ENCODE results near the gene COP1. TPM values are rescaled to one million over a fixed set of nuclear protein-coding genes. Genes with fewer than 3 reads are reported as not detected.

COP1 gene
- total RNA-seq, 1 donor, result 64.8 TPM

DNA sequence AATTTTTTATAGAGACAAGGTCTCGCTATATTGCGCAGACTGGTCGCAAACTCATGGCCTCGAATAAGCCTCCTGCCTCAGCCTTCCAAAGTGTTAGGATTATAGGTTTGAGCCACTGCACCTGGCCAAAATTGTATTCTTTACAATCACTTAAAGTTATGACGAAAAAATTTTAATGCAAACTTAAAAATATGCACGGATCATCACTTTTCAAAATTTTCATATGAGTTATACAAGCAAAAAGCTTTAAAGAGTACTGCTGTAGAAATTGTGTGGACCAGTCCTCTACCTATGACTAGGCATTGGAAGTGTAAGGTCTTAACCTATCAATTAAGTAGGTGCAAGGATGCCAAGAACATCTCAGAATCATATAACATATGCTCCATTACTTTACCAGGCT lies 34.9 kb downstream of the COP1 start:
- no peak overlapping the region for H2AFZ ChIP-seq (ENCODE audit: low read length)
- H3K27me3 ChIP-seq (ENCODE audit: insufficient read depth, low read length), result no peaks in the 10 kb centered on the region
- H3K79me2 ChIP-seq (ENCODE audit: insufficient read depth, low read length), result peaks cover 38% of the 10 kb centered on the region
- H3K27ac ChIP-seq (ENCODE audit: low read depth, low read length), result no peak overlapping the region
- no peak for DNase-seq (ENCODE audit: insufficient read length, low spot score, missing footprints)
- TF ChIP-seq, protein P1, sequence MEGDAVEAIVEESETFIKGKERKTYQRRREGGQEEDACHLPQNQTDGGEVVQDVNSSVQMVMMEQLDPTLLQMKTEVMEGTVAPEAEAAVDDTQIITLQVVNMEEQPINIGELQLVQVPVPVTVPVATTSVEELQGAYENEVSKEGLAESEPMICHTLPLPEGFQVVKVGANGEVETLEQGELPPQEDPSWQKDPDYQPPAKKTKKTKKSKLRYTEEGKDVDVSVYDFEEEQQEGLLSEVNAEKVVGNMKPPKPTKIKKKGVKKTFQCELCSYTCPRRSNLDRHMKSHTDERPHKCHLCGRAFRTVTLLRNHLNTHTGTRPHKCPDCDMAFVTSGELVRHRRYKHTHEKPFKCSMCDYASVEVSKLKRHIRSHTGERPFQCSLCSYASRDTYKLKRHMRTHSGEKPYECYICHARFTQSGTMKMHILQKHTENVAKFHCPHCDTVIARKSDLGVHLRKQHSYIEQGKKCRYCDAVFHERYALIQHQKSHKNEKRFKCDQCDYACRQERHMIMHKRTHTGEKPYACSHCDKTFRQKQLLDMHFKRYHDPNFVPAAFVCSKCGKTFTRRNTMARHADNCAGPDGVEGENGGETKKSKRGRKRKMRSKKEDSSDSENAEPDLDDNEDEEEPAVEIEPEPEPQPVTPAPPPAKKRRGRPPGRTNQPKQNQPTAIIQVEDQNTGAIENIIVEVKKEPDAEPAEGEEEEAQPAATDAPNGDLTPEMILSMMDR (IDR thresholded peaks at IDR 0.05; ENCODE audit: extremely low read depth, low read depth, low read length), result no peak
- no peak overlapping the region for H3K4me2 ChIP-seq (ENCODE audit: insufficient read depth, low read length)
- H3K9me3 ChIP-seq (ENCODE audit: low read depth, low read length), result no peaks in the 10 kb centered on the region
- peaks cover 3% of the 10 kb centered on the region for H4K20me1 ChIP-seq (ENCODE audit: insufficient read depth, low read length)
- no peak overlapping the region for H3K4me3 ChIP-seq (ENCODE audit: insufficient read depth, low read length)
- H3K36me3 ChIP-seq (ENCODE audit: insufficient read depth, low read length), result peaks cover 5% of the 10 kb centered on the region
- peaks cover 5% of the 10 kb centered on the region for H3K4me1 ChIP-seq (ENCODE audit: insufficient read depth, low read length)

- H3K27me3 ChIP-seq (ENCODE audit: insufficient read depth, low read length), result no peaks in the 10 kb centered on the region
- peaks cover 5% of the 10 kb centered on the region for H3K36me3 ChIP-seq (ENCODE audit: insufficient read depth, low read length)
- no peak overlapping the region for H3K4me2 ChIP-seq (ENCODE audit: insufficient read depth, low read length)
- H3K79me2 ChIP-seq (ENCODE audit: insufficient read depth, low read length), result peaks cover 47% of the 10 kb centered on the region
- DNase-seq (ENCODE audit: insufficient read length, low spot score, missing footprints), result no peak
- no peak overlapping the region for H3K4me3 ChIP-seq (ENCODE audit: insufficient read depth, low read length)
- no peak overlapping the region for H2AFZ ChIP-seq (ENCODE audit: low read length)
- no peaks in the 10 kb centered on the region for H4K20me1 ChIP-seq (ENCODE audit: insufficient read depth, low read length)
- H3K4me1 ChIP-seq (ENCODE audit: insufficient read depth, low read length), result no peaks in the 10 kb centered on the region
- TF ChIP-seq, protein P1 (IDR thresholded peaks at IDR 0.05; ENCODE audit: extremely low read depth, low read depth, low read length), result no peak
- H3K27ac ChIP-seq (ENCODE audit: low read depth, low read length), result no peak overlapping the region
- H3K9me3 ChIP-seq (ENCODE audit: low read depth, low read length), result no peaks in the 10 kb centered on the region
Measured at GRCh38 chr1:176167210-176167609, 39.9 kb downstream of the COP1 start.

GRCh38 chr1:176165573-176165972 lies 41.5 kb downstream of the COP1 start:
- H3K4me3 ChIP-seq (ENCODE audit: insufficient read depth, low read length), result no peak overlapping the region
- TF ChIP-seq, protein P1 (IDR thresholded peaks at IDR 0.05; ENCODE audit: extremely low read depth, low read depth, low read length), result no peak
- H2AFZ ChIP-seq (ENCODE audit: low read length), result no peak overlapping the region
- no peak overlapping the region for H3K27ac ChIP-seq (ENCODE audit: low read depth, low read length)
- H3K36me3 ChIP-seq (ENCODE audit: insufficient read depth, low read length), result peaks cover 5% of the 10 kb centered on the region
- DNase-seq (ENCODE audit: insufficient read length, low spot score, missing footprints), result no peak
- no peaks in the 10 kb centered on the region for H3K4me1 ChIP-seq (ENCODE audit: insufficient read depth, low read length)
- no peak overlapping the region for H3K4me2 ChIP-seq (ENCODE audit: insufficient read depth, low read length)
- H3K79me2 ChIP-seq (ENCODE audit: insufficient read depth, low read length), result peaks cover 45% of the 10 kb centered on the region
- no peaks in the 10 kb centered on the region for H4K20me1 ChIP-seq (ENCODE audit: insufficient read depth, low read length)
- no peaks in the 10 kb centered on the region for H3K9me3 ChIP-seq (ENCODE audit: low read depth, low read length)
- H3K27me3 ChIP-seq (ENCODE audit: insufficient read depth, low read length), result no peaks in the 10 kb centered on the region

DNA sequence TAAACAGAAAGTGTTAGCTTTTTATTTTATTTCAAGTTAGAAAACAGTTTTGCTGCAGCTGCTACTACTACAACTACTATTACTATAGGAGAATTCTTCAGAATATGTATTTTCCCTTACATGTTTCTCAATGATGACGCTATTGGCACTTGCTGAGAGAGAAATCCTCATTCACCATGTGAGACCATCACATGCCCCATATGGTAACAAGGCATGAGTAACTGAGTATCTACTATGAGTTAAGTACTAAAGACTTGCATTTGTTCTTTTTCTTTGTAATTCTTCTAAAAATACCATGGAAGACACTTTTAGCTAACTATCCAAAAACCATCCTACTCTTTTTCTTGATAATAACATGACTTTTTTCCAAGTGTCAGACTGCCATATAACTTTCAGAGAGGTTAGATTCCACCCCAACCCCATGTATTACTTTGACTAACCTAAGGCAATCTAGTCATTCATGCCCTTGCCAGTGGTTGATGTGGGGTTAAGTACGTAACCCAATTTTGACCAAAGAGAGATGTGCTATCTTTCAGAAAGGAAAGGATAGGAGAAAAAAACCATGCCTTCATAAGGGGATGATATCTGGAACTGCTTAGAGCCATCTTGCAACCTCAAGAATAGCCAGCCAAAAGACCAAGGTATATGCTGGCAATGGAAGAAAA lies 42.9 kb downstream of the COP1 start:
- H3K4me3 ChIP-seq (ENCODE audit: insufficient read depth, low read length), result no peak overlapping the region
- H3K36me3 ChIP-seq (ENCODE audit: insufficient read depth, low read length), result peaks cover 5% of the 10 kb centered on the region
- H2AFZ ChIP-seq (ENCODE audit: low read length), result no peak overlapping the region
- no peaks in the 10 kb centered on the region for H3K4me1 ChIP-seq (ENCODE audit: insufficient read depth, low read length)
- DNase-seq (ENCODE audit: insufficient read length, low spot score, missing footprints), result no peak
- H3K27ac ChIP-seq (ENCODE audit: low read depth, low read length), result no peak overlapping the region
- no peaks in the 10 kb centered on the region for H3K9me3 ChIP-seq (ENCODE audit: low read depth, low read length)
- H3K27me3 ChIP-seq (ENCODE audit: insufficient read depth, low read length), result no peaks in the 10 kb centered on the region
- H4K20me1 ChIP-seq (ENCODE audit: insufficient read depth, low read length), result no peaks in the 10 kb centered on the region
- no peak overlapping the region for H3K4me2 ChIP-seq (ENCODE audit: insufficient read depth, low read length)
- H3K79me2 ChIP-seq (ENCODE audit: insufficient read depth, low read length), result peaks cover 46% of the 10 kb centered on the region
- TF ChIP-seq, protein P1 (IDR thresholded peaks at IDR 0.05; ENCODE audit: extremely low read depth, low read depth, low read length), result no peak

Measured in osteoblast (primary cell).